LNCAP (cell line): ENCODE data around the gene NDUFAF3.

ENCODE experiments used
- TF ChIP-seq, protein P1 (sequence below): fragments of 450-650 bp; IDR thresholded peaks from 2 replicates; pipeline ENCODE4 v1.5.1; 2017; ENCODE audit warnings: mild to moderate bottlenecking

Gene NDUFAF3

DNA sequence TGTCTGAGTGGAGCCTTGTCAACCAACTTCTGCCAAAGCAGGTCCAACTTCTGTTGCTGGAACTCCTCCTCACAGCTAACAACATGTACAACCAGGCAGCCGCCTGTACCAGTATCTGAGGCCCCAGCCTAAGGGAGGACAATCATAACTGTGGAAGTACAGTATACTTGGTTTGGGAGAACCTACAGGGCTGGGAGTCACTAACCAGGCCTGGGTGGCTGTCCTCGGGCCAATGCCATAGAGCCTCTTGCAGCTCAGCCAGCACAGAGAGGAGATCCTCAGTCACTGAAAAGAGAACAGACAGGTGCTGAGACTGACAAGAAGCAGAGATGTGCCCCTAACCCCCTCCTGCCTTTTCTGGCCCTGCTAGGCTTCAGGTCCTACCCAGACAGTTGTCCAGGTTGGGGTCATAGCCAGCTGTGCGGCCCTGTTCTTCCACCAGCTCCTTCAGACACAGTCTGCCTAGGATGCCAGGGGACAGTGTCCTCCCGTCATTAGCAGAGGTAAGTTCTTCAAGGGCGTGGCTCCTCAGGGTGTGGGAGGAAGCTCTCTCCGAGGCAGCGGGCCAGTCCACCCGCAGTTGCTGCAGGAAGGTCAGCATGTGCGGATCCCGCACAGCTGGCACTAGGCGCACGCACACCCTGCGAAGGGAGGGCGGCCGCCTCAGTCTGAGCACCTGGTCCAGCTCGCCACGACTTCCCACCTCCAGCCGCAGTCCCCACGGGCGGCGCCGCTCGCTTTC, 4.5 kb upstream of the NDUFAF3 start:
- TF ChIP-seq, protein P1, sequence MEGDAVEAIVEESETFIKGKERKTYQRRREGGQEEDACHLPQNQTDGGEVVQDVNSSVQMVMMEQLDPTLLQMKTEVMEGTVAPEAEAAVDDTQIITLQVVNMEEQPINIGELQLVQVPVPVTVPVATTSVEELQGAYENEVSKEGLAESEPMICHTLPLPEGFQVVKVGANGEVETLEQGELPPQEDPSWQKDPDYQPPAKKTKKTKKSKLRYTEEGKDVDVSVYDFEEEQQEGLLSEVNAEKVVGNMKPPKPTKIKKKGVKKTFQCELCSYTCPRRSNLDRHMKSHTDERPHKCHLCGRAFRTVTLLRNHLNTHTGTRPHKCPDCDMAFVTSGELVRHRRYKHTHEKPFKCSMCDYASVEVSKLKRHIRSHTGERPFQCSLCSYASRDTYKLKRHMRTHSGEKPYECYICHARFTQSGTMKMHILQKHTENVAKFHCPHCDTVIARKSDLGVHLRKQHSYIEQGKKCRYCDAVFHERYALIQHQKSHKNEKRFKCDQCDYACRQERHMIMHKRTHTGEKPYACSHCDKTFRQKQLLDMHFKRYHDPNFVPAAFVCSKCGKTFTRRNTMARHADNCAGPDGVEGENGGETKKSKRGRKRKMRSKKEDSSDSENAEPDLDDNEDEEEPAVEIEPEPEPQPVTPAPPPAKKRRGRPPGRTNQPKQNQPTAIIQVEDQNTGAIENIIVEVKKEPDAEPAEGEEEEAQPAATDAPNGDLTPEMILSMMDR: no peak

DNA sequence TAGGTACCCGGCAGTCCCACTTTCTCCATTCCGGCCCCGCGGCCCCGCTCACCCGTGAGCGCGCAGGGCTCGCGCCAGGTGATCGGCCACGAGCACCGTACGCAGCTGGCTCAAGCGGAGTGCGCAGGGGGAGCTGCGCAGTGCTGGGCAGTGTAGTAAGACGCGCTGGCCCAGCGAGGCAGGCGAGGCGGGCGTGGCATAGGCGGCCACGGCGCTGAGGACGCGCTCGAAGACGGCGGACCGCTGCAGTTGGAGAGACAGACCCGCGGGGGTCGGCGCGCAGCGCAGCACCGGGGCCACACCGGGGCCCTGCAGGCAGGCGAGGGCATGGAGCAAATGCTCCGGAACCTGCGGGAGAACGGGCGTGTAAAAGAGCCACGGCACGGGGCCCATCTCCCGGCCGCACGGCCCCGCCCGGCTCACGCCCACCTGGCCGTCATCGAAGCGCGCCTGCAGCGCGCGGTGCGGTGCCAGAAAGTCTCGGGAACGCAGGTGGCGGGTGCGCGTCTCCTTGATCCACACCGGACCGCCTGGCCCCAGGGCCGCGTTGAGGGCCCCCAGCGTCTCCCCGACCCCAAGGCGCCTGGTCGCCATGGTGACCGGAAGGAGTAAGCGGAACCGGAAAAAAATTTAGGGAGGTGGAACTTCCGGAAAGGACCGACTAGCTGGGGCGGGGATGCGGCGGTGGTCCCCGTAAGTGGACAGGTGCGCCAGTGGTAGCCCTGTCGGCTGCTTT, 3.8 kb upstream of the NDUFAF3 start, which contains the start of gene DALRD3:
Gene DALRD3, minus strand, starts transcription at position 610 of the 736 bp plus-strand sequence. Its CDS starts 16 bp downstream, at position 594.
- TF ChIP-seq, protein P1: no peak

DNA sequence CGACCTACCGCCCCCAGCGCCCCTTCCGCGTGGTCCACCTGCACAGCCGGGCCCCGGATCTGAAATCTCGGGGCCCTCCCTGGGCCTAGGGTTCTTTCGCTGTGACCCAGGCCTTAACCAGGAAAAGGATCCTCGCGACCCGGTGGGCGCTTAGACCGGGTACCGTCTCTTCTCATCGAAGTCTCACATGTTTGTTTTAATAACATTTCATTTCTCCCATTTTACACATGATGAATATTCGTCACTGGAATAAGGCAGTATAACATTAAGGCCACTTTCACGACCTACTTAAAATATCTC, 3.3 kb upstream of the NDUFAF3 start:
- TF ChIP-seq, protein P1: no peak

DNA sequence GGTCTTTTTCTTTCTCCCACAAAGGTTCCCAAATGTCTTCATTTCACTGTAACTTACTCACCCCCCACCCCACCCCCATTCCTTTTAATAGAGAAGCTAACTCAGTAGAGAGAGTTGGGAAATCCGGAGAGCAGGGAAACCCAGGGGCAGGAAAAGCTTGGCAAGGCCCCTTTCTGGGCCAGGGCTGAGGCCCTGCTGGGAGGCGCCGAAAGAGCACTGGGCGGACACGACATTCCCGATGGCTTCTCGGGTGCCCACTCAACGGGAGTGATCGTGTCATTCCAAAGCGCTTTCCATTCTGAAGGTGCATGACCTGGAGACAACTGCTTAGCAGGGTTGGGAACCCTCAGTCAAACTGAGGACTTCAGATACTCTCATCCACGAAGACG, 2.0 kb upstream of the NDUFAF3 start:
- TF ChIP-seq, protein P1: no peak

DNA sequence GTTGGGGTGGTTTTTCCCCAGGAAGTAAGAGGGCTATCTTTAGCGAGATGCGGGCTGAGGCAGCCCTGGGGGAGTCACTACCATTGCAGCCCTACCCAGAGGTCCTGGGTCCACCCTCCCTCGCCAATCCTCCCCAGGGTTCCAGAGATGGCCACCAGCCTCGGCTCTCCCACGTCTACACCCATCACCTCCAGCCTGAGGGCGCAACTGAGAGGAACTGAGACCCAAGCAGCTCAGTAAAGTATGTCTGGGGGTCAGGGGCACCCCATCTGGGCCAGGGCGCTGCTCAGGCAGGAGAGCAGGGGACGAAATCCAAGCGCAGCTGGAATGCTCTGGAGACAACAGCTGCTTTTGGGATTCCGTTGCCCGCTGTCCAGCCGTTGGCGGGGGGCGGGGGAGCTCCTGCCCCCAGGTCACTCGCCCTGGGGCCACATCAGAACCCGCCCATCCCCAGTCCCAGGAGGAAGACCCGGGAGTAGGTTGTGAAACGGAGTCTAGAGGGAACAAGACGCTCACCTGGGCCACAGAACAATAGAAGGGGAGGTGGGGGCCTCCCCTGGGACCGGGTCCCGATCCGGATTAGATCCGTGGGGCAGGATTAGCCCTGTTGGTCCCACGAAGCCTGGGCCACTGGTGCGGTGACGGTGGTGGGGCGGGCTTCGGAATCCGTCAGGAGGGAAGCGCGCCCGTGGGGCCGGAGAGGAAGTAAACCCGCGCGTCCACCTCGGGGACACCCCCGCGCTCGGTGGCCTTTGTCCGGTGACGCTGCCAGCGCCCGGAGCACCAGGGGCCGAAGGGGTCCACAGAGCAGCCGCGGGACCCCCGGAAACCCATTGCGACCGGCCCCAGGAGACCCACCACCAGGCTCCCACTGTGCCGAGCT, 1.4 kb upstream of the NDUFAF3 start:
- TF ChIP-seq, protein P1: no peak

DNA sequence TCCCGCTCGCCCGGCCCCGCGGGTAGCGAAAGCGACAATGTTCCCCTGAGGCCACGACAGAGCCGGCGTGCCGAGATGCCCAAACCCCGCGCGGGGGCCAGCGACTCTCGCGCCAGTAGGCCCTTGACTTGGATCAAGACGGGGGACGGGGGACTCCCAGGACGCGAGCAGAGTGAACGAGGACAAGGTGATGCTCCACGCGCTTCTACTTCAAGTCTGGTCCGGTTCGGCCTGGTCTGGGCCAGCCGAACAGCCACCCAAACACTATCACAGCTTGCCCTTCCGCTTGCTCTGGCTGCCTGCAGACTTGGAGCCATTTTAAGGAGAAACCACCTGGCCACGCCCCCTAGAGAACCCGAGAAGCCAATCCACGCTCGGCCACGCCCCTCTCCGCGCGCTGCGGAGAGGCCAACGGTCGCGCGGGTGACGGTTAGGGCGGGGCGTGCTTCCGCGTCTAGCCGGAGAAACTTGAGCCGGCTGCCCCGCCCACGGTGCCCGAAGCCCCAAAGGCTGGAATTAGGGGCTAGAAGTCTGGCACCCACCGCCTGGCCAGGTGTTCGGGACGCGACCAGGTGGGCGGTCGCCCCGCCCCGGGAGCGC, 608 bp upstream of the NDUFAF3 start:
- TF ChIP-seq, protein P1: no peak

DNA sequence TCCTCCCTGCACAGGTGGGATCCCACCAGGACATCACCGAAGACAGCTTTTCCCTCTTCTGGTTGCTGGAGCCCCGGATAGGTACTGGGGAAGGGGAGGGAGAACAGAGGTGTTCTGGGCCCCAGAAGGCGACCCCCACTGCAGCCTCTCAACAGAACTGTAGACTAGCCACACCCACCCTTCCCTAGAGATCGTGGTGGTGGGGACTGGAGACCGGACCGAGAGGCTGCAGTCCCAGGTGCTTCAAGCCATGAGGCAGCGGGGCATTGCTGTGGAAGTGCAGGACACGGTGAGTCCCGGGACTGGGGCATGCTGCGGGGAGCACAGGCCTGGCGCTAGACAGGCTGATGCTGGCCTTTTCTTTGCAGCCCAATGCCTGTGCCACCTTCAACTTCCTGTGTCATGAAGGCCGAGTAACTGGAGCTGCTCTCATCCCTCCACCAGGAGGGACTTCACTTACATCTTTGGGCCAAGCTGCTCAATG, 809 bp downstream of the NDUFAF3 start:
- TF ChIP-seq, protein P1: no peak
